DND-41 (cell line): ENCODE results near the gene ZNF544.
A peak's percentile ranks its signal among the peaks of the same experiment; 100 is the strongest.

Experiments used
- ATAC-seq: fragments of 200-7000 bp; cut with Tn5 transposase; 3 replicates; pipeline ENCODE4 v1.9.1; 2021; ENCODE audit warnings: low read depth; ENCODE audit not compliant: insufficient read depth
- DNase-seq: peaks from one replicate; pipeline ENCODE4 v3.0.0-alpha.2; 2020
- H2AFZ ChIP-seq: 2 replicates; pipeline ENCODE4 v1.6.0; 2012; ENCODE audit warnings: low read depth, low read length
- H3K27ac ChIP-seq: 2 replicates; pipeline ENCODE4 v1.5.1; 2012; ENCODE audit warnings: low read length, inconsistent platforms
- H3K27me3 ChIP-seq: fragments of 200-600 bp; sonication (generic); 2 replicates; pipeline ENCODE4 v1.6.0; 2012; ENCODE audit warnings: low read length, mild to moderate bottlenecking, inconsistent platforms; ENCODE audit not compliant: insufficient read depth, poor library complexity
- H3K36me3 ChIP-seq: 2 replicates; pipeline ENCODE4 v1.5.1; 2012; ENCODE audit warnings: low read length, inconsistent platforms; ENCODE audit not compliant: insufficient read depth
- H3K4me1 ChIP-seq: 2 replicates; pipeline ENCODE4 v1.5.1; 2012; ENCODE audit warnings: mild to moderate bottlenecking, low read length; ENCODE audit not compliant: insufficient read depth
- H3K4me2 ChIP-seq: 2 replicates; pipeline ENCODE4 v1.6.0; 2012; ENCODE audit warnings: mild to moderate bottlenecking, moderate library complexity, low read length, inconsistent platforms; ENCODE audit not compliant: insufficient read depth
- H3K4me3 ChIP-seq, 2 experiments: fragments of 200-600 bp in 1 of 2; shearing (Covaris generic) in 1 of 2; 2 replicates each; pipeline ENCODE4 v1.5.1; 2012 to 2016; ENCODE audit warnings: inconsistent platforms in 2 of 2, low read length in 2 of 2, mild to moderate bottlenecking in 2 of 2, low read depth in 1 of 2, moderate library complexity in 1 of 2
- H3K79me2 ChIP-seq: 2 replicates; pipeline ENCODE4 v1.6.0; 2012; ENCODE audit warnings: low read length, inconsistent platforms; ENCODE audit not compliant: insufficient read depth
- H3K9ac ChIP-seq: 2 replicates; pipeline ENCODE4 v1.6.0; 2012; ENCODE audit warnings: low read depth, mild to moderate bottlenecking, inconsistent platforms, low read length, moderate library complexity
- H3K9me3 ChIP-seq: 2 replicates; pipeline ENCODE4 v1.5.1; 2012; ENCODE audit warnings: low read length, moderate library complexity, mild to moderate bottlenecking, inconsistent platforms; ENCODE audit not compliant: insufficient read depth, severe bottlenecking
- H4K20me1 ChIP-seq: 2 replicates; pipeline ENCODE4 v1.6.0; 2012; ENCODE audit warnings: low read length; ENCODE audit not compliant: insufficient read depth
- CTCF ChIP-seq: IDR thresholded peaks from 2 replicates; pipeline ENCODE4 v1.5.1; 2012; ENCODE audit warnings: borderline replicate concordance, low read length, moderate library complexity, mild to moderate bottlenecking; ENCODE audit not compliant: poor library complexity, severe bottlenecking; ENCODE audit errors: extremely low read depth
- EZH2 ChIP-seq: IDR thresholded peaks from 3 replicates; pipeline ENCODE4 v1.6.1; 2012; ENCODE audit warnings: borderline replicate concordance, low read depth, mild to moderate bottlenecking, moderate library complexity, low read length, inconsistent platforms; ENCODE audit not compliant: severe bottlenecking

Gene ZNF544

GRCh38 chr19:58300620-58301019 lies 71.9 kb downstream of the ZNF544 start:
- Histone ChIP-seq H3K4me3 (no peak overlapping the region), H3K9ac (no peak overlapping the region), H3K4me2 (no peak overlapping the region), H2AFZ (no peak overlapping the region), H3K4me1 (peaks cover 14% of the 10 kb centered on the region), H3K27ac (no peak overlapping the region), H3K27me3 (no peaks in the 10 kb centered on the region), H3K79me2 (peaks cover 47% of the 10 kb centered on the region), H3K36me3 (peaks cover 52% of the 10 kb centered on the region), H3K9me3 (no peaks in the 10 kb centered on the region), H4K20me1 (no peaks in the 10 kb centered on the region; the same call in 1 of the 2 replicates)
- no peak for ATAC-seq
- no peak for TF ChIP-seq CTCF
- TF ChIP-seq EZH2 = no peak
- no peak for DNase-seq

DNA sequence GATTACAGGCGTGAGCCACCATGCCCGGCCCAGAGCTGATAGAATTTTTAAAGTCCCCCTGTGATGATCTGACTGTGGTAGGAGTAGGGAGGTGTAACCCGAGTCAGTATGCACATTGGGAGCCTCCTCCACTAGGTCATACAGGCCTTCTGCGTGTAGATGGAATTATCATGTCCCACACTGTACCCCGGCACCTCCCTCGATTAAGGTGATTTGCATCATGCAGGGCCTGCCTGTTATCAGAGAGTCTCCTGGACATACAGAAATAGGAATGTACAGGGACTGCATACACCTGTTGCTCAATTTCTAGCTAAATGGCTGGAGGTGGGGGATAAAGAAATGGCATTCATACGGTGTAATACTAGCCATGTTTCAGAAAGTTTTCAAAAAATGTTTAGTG lies 75.5 kb downstream of the ZNF544 start:
- Histone ChIP-seq H3K27me3 (no peaks in the 10 kb centered on the region), H3K9me3 (no peaks in the 10 kb centered on the region), H4K20me1 (peaks cover 14% of the 10 kb centered on the region; the same call in 1 of the 2 replicates), H3K4me3 (peak overlapping the region in 1 of 2 experiments; percentile 83; a peak in 1 of 4 replicates), H3K4me1 (peaks cover 35% of the 10 kb centered on the region), H3K27ac (peak overlapping the region; percentile 92), H3K4me2 (peak overlapping the region; percentile 72), H3K36me3 (peaks cover 59% of the 10 kb centered on the region), H3K9ac (peak overlapping the region; percentile 80), H2AFZ (peak overlapping the region; percentile 90), H3K79me2 (peaks cover 65% of the 10 kb centered on the region)
- ATAC-seq = no peak
- DNase-seq = no peak
- TF ChIP-seq CTCF = no peak
- no peak for TF ChIP-seq EZH2

GRCh38 chr19:58304748-58305064 lies 76.0 kb downstream of the ZNF544 start:
- peaks cover 16% of the 10 kb centered on the region; the same call in 1 of the 2 replicates for H4K20me1 ChIP-seq
- no peaks in the 10 kb centered on the region for H3K27me3 ChIP-seq
- no peaks in the 10 kb centered on the region for H3K9me3 ChIP-seq
- H3K4me3 ChIP-seq = peak overlapping the region; percentile 4 to 83; a peak in 3 of 4 replicates
- H2AFZ ChIP-seq = peak overlapping the region; percentile 90
- TF ChIP-seq CTCF = no peak
- no peak for TF ChIP-seq EZH2
- peak overlapping the region; percentile 72 for H3K4me2 ChIP-seq
- H3K79me2 ChIP-seq = peaks cover 70% of the 10 kb centered on the region
- peaks cover 62% of the 10 kb centered on the region for H3K36me3 ChIP-seq
- DNase-seq (no peak), ATAC-seq (peak; percentile 28)
- peaks cover 35% of the 10 kb centered on the region for H3K4me1 ChIP-seq
- peak overlapping the region; percentile 92 for H3K27ac ChIP-seq
- H3K9ac ChIP-seq = peak overlapping the region; percentile 80
